Right ventricle myocardium superior (tissue), 1 donor: ENCODE results near the gene LBX2. TPM values are rescaled to one million over a fixed set of nuclear protein-coding genes. Genes with fewer than 3 reads are reported as not detected.

Source experiments
- total RNA-seq: library from RNA; stranded (reverse); fragmentation: NEBNext Ultra II Directional; extraction: Animal tissue kit (Norgen Biotek cat#: 25700); gene quantifications from one replicate; pipeline ENCODE4 v1.2.1, GENCODE V29; 2021
- donor health status: DM: no; HTN: yes; CAD: no; lungs with severe emphysema.

The LBX2 gene
- total RNA-seq, 1 donor from 2014 or later: 0.16 TPM

Other genes with a start within 250 kb of the LBX2 start
- gene SLC4A5, start 156.2 kb downstream of the LBX2 start, total RNA-seq: 1.3 TPM
- 149 TPM for gene DCTN1, start 119.3 kb downstream of the LBX2 start, total RNA-seq
- 0.62 TPM for gene C2orf81, start 78.0 kb downstream of the LBX2 start, total RNA-seq
- gene WDR54, start 77.9 kb downstream of the LBX2 start, total RNA-seq: 2.2 TPM
- 17.8 TPM for gene RTKN, start 57.7 kb downstream of the LBX2 start, total RNA-seq
- 19.6 TPM for gene INO80B, start 44.5 kb downstream of the LBX2 start, total RNA-seq
- gene WBP1, start 41.2 kb downstream of the LBX2 start, total RNA-seq: 42.4 TPM
- 19.2 TPM for gene MOGS, start 34.2 kb downstream of the LBX2 start, total RNA-seq
- gene MRPL53, start 26.9 kb downstream of the LBX2 start, total RNA-seq: 159 TPM
- 7.2 TPM for gene CCDC142, start 16.6 kb downstream of the LBX2 start, total RNA-seq
- 8.4 TPM for gene TTC31, start 16.5 kb downstream of the LBX2 start, total RNA-seq
- gene PCGF1, start 8.1 kb upstream of the LBX2 start, total RNA-seq: 20.3 TPM
- not detected for gene TLX2, start 14.8 kb upstream of the LBX2 start, total RNA-seq
- not detected for gene DQX1, start 26.6 kb upstream of the LBX2 start, total RNA-seq
- gene AUP1, start 30.1 kb upstream of the LBX2 start, total RNA-seq: 43.2 TPM
- gene HTRA2, start 30.3 kb upstream of the LBX2 start, total RNA-seq: 28.5 TPM
- 3.6 TPM for gene LOXL3, start 54.3 kb upstream of the LBX2 start, total RNA-seq
- gene DOK1, start 55.1 kb upstream of the LBX2 start, total RNA-seq: 3.8 TPM
- gene M1AP, start 148.7 kb upstream of the LBX2 start, total RNA-seq: not detected
- 3.5 TPM for gene SEMA4F, start 154.6 kb upstream of the LBX2 start, total RNA-seq